GM21737 (cell line): ENCODE results near the gene PIK3C2B.
"Not testable (repeated sequence)": the region's sequence is repeated elsewhere in the genome, so short reads cannot be mapped to it uniquely, and the experiment has no call there.

Source experiments
- ATAC-seq: cut with Tn5 transposase; IDR thresholded peaks from one replicate; pipeline ENCODE4 v1.9.1; 2021; ENCODE audit warnings: mild to moderate bottlenecking, moderate library complexity; ENCODE audit not compliant: unreplicated experiment

Gene PIK3C2B, protein sequence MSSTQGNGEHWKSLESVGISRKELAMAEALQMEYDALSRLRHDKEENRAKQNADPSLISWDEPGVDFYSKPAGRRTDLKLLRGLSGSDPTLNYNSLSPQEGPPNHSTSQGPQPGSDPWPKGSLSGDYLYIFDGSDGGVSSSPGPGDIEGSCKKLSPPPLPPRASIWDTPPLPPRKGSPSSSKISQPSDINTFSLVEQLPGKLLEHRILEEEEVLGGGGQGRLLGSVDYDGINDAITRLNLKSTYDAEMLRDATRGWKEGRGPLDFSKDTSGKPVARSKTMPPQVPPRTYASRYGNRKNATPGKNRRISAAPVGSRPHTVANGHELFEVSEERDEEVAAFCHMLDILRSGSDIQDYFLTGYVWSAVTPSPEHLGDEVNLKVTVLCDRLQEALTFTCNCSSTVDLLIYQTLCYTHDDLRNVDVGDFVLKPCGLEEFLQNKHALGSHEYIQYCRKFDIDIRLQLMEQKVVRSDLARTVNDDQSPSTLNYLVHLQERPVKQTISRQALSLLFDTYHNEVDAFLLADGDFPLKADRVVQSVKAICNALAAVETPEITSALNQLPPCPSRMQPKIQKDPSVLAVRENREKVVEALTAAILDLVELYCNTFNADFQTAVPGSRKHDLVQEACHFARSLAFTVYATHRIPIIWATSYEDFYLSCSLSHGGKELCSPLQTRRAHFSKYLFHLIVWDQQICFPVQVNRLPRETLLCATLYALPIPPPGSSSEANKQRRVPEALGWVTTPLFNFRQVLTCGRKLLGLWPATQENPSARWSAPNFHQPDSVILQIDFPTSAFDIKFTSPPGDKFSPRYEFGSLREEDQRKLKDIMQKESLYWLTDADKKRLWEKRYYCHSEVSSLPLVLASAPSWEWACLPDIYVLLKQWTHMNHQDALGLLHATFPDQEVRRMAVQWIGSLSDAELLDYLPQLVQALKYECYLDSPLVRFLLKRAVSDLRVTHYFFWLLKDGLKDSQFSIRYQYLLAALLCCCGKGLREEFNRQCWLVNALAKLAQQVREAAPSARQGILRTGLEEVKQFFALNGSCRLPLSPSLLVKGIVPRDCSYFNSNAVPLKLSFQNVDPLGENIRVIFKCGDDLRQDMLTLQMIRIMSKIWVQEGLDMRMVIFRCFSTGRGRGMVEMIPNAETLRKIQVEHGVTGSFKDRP (N-terminal part only)

DNA sequence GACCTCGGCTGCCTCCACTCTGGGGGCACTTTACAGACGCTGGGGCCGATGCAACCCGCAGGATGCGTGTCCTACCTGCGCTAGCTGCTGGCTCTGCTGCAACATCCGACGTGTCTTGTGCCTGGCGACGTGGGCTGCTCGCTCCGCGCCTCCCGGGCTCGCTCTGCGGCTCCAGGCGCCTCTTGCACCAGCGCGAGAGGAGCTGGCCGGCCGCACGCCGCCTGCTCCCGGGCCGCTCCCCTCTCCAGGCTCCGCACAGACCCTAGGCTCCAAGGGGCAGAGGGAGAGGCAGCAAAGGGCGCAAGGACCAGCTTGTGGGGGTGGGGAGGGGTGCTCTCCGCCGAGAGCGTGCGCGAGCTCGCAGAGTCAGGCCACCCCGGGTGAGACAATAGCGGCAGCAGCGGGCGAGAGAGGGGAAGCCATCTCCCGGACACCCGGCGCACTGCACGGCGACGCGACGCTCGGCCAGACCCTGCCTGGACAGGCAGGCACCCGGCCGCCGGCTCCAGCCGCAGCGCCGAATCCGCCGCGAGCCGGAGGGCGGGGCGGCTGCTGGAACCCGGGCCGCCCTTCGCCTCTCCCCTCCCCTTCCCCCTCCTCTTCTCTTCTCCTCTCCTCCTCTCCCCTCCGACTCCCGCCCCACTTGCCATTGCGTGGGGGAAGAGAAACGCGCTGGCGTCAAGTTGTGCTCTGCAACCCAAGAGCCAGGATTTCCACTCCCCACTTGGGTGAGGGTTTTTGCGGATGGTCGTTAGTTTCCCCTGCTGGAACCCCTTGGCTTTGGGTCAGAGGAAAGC, at the start of gene PIK3C2B:
TSS of gene PIK3C2B (minus strand) at position 525 of the 797 bp plus-strand sequence. CDS start 25,003 bp downstream, outside the sequence.
- peak; percentile 70 for ATAC-seq

DNA sequence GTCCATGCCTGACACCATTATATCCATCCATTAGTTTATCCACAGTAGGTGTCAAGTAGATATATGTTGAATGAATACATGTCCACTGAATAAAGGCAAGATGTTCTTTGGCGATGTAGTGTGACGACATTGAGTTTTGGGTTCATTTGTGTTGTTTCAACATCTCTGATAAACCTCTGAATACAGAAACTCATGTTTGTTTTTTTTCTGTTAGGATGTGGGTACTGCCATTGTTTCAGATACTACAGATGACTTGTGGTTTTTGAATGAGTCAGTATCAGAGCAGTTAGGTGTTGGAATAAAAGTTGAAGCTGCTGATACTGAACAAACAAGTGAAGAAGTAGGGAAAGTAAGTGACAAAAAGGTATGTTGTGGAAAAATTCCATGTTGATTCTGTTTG, 49.7 kb upstream of the PIK3C2B start:
- ATAC-seq = peak; percentile 66

DNA sequence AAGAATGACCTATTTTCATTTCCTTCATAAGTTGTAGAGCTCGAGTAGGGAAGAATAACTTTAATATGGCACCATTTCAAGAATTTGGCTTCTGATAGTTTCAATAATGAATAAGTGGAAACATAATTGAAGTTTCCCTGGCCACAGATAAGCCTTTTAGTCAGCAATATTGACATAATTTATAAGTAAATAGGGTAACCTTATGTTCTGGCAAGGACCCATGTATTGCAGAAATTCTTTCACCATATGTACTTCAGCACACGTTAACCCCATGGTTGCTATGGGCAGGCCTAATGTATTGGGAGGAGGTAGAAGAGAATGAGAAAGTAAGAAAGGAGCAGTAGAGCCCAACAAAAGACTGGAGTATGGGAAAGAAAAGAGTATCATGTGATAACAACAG, 47.0 kb upstream of the PIK3C2B start:
- ATAC-seq = no peak

DNA sequence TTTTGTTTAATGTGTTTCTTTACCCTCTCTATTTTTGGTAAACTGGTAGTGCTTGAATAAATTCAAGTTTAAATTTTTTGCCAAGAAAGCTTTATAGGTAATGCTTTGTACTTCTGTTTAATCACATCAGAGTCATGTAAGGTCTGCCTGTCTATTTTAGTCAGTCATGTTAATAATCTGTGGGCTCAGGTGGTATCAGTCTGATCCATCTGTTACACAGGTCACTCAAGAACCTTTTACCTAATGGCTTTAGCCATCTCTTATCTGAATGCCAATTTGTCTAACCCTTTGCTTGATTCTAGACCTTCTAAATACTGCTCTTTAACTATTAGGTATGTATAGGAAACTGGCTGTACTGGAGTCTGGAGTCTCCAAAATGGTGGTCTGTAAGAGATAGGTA, 38.2 kb upstream of the PIK3C2B start:
- ATAC-seq = no peak

GRCh38 chr1:204530932-204531331, 36.3 kb upstream of the PIK3C2B start:
- peak; percentile 71 for ATAC-seq

GRCh38 chr1:204529371-204529895, 34.8 kb upstream of the PIK3C2B start:
- ATAC-seq = no peak

DNA sequence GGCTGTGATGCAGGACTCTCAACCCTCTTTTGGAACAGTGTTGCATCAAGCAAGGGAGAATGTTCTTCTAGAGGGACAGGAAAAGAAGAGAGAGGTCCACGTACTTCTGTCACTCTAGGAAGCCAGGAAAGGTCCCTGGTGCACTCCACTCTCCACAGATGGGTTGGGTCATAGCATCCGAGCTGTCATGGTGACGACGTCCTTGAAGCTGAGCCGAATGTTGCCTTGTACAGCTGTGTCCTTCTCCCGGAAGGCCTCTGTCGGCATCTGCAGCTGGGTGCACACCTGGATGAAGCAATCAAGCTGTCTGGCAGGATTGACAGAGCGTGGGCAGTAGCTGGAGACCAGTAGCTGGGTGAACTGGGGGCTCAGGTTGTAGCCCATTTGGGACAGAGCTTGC, 34.1 kb upstream of the PIK3C2B start:
- ATAC-seq = no peak

- ATAC-seq = no peak
Measured at GRCh38 chr1:204528241-204528640, 33.6 kb upstream of the PIK3C2B start.

DNA sequence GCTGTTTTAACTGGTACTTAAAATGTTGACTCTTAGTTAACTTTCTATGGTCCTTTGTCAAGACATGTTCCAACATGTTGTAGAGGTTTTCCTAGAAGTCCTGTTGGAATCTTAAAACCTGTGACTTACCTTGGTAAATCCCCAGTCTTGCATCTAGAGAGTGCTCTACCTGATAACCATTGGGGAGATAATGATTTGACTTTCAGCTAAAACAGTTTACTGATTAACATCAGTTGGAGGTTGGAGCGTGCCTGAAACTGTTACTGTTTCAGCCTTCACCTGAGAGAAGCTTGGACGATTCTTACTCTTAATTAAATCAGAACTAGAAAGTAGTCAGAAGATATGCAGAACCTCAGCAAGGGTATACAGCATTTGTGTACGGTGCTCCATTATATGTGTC, 30.4 kb upstream of the PIK3C2B start:
- ATAC-seq = no peak

DNA sequence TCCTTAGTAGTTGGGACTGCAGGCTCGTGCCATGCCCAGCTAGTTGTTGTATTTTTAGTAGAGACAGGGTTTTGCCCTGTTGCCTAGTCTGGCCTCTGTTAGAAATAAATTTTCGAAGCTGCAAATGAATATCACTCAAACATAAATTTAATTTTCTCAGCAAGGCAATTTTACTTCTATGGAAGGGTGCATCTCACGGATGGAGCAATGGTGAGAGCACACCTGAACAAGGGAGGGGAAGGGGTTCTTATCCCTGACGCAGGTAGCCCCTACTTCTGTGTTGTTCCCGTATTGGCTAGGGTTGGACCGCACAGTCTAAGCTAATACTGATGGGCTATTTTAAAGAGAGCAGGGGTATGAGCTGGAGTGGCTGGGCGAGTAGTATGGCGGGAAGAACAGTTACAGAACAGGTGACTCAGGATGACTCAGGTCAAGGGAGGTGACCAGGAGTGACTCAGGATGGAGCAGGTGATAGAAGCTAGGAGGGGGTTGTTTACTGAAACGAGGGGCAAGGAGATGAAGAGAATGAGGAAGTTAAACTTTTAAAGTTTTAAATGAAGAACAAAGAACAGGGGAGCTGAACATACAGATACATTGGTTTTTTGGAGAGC, 29.1 kb upstream of the PIK3C2B start:
- ATAC-seq = no peak

GRCh38 chr1:204521941-204522521, 27.4 kb upstream of the PIK3C2B start:
- not testable (repeated sequence) for ATAC-seq

DNA sequence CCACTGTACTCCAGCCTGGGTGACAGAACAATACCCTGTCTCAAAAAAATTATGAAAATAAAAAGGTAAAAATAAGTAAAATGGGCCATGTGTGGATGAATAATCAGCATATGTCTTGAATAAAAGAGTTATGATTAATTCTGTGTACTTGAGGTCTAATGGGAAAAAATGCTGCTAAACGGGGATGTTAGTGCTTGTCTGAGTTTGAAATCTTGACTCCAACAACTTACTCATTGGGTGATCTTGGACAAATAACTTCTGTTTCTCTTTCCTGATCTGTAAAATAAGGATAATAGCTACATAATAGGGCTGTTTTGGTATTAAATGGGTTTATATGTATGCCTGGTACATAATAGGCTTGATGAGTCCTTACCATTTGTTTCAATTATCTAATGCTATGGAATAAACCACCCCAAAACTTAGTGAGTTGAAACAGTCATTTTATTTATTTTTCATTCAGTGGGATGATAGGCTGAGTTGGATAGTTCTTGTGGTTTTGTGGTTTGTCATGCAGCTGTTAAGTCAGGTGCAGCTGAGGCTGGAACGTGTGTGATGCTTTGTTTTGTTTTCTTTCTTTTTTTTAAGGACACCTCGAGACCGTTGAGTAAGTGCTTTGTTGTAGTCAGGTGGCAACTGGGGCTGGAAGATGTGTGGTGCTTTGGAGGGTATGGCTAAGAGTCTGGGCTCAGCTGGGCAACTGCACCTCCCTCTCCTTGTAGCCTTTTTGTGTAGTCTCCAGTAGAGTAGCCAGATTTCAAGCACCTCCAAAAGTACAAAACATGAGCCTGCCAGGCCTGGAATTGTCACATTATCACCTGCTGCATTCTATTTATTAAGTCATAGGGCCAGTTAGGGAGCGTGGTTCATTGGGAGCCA, 26.5 kb upstream of the PIK3C2B start:
- ATAC-seq = peak; percentile 58

DNA sequence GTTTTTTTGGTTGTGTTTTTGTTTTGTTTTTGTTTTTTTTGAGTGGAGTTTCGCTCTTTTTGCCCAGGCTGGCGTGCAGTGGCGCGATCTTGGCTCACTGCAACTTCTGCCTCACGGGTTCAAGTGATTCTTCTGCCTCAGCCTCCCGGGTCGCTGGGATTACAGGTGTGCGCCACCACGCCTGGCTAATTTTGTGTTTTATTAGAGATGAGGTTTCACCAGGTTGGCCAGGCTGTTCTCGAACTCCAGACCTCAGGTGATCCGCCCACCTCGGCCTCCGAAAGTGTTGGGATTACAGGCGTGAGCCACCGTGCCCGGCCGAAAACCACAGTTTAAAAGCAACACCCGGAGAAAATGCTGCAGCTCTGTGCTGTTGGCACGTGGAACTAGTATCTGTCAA, 22.8 kb upstream of the PIK3C2B start:
- ATAC-seq = not testable (repeated sequence)

DNA sequence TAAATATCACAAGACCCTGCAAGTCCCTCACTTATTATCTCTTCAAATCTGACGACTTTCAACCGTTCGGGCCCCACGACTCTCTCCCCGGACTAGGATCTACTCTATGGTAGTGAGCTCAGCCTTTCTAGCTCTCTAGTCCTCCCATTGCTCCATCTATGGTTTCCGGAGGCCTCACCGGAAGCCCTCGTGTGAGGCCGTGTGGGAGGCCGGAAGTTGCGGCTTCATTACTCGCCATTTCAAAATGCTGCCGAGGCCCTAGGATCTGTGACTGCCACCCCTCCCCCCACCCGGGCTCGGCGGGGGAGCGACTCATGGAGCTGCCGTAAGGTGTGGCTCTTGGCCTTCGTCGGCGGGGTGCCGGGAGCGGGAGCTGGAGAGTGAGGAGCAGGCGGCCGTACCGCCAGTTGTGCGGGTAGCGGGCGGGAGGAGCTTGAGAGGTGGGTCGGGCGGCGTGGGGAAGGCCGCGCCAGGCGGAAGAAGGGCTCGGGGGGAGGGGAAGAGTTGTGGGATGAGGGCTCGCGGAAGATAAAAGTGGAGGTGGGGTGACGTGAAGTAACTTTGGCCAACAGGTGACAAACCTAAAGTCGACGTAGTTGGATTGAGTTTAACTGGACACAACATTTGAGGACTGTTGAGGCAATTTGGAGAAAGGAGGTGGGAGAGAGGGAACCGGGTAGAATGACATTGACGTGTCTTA, 21.7 kb upstream of the PIK3C2B start, which contains the start of gene MDM4:
TSS of gene MDM4 (plus strand) at position 227 of the 700 bp plus-strand sequence. CDS start 9,113 bp downstream, outside the sequence.
- peak; percentile 76 for ATAC-seq

DNA sequence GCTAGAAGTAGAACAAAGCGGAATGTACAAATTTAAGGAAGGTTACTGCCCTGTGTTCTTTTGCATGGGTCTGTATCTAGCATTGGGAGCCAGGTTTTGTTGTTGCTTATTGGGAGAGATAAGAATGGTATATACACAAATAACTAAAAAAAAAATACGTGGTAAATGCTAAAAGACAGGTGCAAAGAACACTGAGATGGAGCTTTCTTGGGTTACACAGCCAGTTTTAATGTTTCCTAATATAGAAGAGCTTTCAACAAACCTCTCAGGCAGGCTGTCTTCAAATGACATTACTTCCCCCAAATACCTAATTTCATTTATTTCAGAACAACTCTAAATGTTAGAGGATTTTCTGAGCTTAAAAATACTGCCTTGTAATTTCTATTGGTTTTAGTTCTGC, 20.2 kb upstream of the PIK3C2B start:
- no peak for ATAC-seq

- peak; percentile 35 for ATAC-seq
Measured at GRCh38 chr1:204513117-204513716, 18.6 kb upstream of the PIK3C2B start.

DNA sequence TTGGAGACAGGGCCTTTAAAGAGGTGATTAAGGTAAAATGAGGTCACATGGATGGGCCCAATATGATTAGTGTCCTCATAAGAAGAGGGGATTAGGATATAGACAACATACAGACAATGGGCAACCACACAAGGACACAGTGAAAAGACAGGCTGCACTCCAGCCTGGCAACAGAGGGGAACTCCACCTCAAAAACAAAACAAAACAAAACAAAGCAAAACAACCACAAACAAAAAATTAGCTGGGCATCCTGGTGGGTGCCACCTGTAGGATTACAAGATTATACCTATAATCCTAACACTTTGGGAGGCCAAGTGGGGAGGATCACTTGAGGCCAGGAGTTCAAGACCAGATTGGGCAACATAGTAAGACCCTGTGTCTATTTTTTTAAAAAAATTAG, 16.8 kb upstream of the PIK3C2B start:
- ATAC-seq = no peak
